Peyer's patch (tissue), 4 donors: ENCODE results near the gene MPV17L2.

Experiments
- CTCF ChIP-seq, 6 experiments: fragments of 450-650 bp in 4 of 6; fragments of 200-600 bp in 2 of 6; sonication (generic) in 1 of 6; IDR thresholded peaks; one replicate each; pipeline ENCODE4 v1.5.1; 2017 to 2019; ENCODE audit warnings: antibody characterized with exemption in 6 of 6, mild to moderate bottlenecking in 3 of 6, moderate library complexity in 1 of 6
- POLR2A ChIP-seq, 2 donors: fragments of 450-650 bp; IDR thresholded peaks; one replicate each; pipeline ENCODE4 v1.5.1; 2017; ENCODE audit warnings: antibody characterized with exemption in 2 of 2, mild to moderate bottlenecking in 2 of 2, moderate library complexity in 2 of 2

- TF ChIP-seq POLR2A (IDR thresholded peaks at IDR 0.05) (no peak), CTCF (IDR thresholded peaks at IDR 0.05) (no peak)
These were observed 36.1 kb upstream of the MPV17L2 start for GRCh38 chr19:18156841-18157464.
